ENCODE results near the gene APOC3. TPM values are rescaled to one million over a fixed set of nuclear protein-coding genes. Genes with fewer than 3 reads are reported as not detected.

APOC3 gene
- polyA plus RNA-seq, 1 donor (not counting 4 experiments of a cell fraction or from before 2014, with no cell fraction given) = not detected

DNA sequence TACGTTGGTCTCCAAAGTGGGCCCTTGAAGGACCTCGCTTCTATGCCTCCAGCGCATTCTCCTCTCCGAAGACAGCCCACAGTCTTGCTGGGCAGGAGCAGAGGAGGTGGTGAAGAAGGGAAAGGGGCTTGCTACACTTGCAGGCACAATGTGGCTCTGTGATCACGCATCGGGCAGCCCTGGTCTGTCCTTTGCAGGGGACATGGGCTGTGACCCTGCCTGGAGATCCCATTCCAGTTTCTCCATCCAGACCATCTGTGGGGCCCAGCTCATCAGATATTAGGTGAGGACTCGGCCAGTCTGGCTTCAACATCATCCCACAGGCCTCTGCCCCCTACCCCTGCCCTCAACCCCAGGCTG lies 6.9 kb downstream of the APOC3 start:
- Histone ChIP-seq H3K27ac (ENCODE audit: control insufficient read depth, insufficient read depth, low read length) (no peak overlapping the region), H3K4me3 (ENCODE audit: control insufficient read depth in 2 of 3, extremely low read depth in 1 of 3, insufficient read depth in 2 of 3, low read depth in 1 of 3, low read length in 3 of 3) (no peak overlapping the region), H3K9me3 (ENCODE audit: control insufficient read depth, low read depth, low read length) (no peaks in the 10 kb centered on the region), H3K27me3 (ENCODE audit: control insufficient read depth, extremely low read depth, insufficient read depth, low read length) (no peaks in the 10 kb centered on the region), H4K20me1 (ENCODE audit: control insufficient read depth, extremely low read depth, insufficient read depth, low read length) (no peaks in the 10 kb centered on the region), H3K4me1 (ENCODE audit: control insufficient read depth, extremely low read depth, insufficient read depth, low read length) (peaks cover 4% of the 10 kb centered on the region), H3K9ac (ENCODE audit: control insufficient read depth, extremely low read depth, insufficient read depth, low read length) (no peak overlapping the region), H3K79me2 (ENCODE audit: control insufficient read depth, insufficient read depth, low read length) (no peaks in the 10 kb centered on the region), H2AFZ (ENCODE audit: control insufficient read depth, low read length) (no peak overlapping the region), H3K9me1 (ENCODE audit: control insufficient read depth, extremely low read depth, insufficient read depth, low read length) (no peaks in the 10 kb centered on the region), H3K36me3 (ENCODE audit: control insufficient read depth in 2 of 2, extremely low read depth in 1 of 2, insufficient read depth in 2 of 2, low read length in 2 of 2) (no peaks in the 10 kb centered on the region), H3K4me2 (ENCODE audit: control insufficient read depth, extremely low read depth, insufficient read depth, low read depth, low read length) (no peak overlapping the region)
- TF ChIP-seq CTCF (optimal IDR thresholded peaks at IDR 0.05 in 1 of 3, IDR thresholded peaks at IDR 0.05 in 1 of 3, conservative IDR thresholded peaks at IDR 0.05 in 1 of 3; ENCODE audit: extremely low read depth in 1 of 3, insufficient read depth in 2 of 3, low read length in 3 of 3) (no peak), EZH2 (IDR thresholded peaks at IDR 0.05; ENCODE audit: low read length) (no peak)
- DNase-seq (ENCODE audit: low read depth, low spot score) (no peak), FAIRE-seq (no peak)
- dilution Hi-C loops (cut with MboI; ENCODE audit: extremely low pct_ligation_motif_present, low sequenced_read_pairs) = no loop called here

GRCh38 chr11:116837231-116838091 lies 7.8 kb downstream of the APOC3 start, which contains the start of gene APOA1:
Gene APOA1 (minus strand): TSS chr11:116837622. CDS start chr11:116837387, 235 bp downstream.
- no peak within 1 kb of the TSS for H3K4me2 ChIP-seq (ENCODE audit: control insufficient read depth, extremely low read depth, insufficient read depth, low read depth, low read length)
- FAIRE-seq (no peak), DNase-seq (ENCODE audit: low read depth, low spot score) (no peak)
- H3K79me2 ChIP-seq (ENCODE audit: control insufficient read depth, insufficient read depth, low read length) = no peaks in the 10 kb centered on the region
- TF ChIP-seq CTCF (optimal IDR thresholded peaks at IDR 0.05 in 1 of 3, IDR thresholded peaks at IDR 0.05 in 1 of 3, conservative IDR thresholded peaks at IDR 0.05 in 1 of 3; ENCODE audit: extremely low read depth in 1 of 3, insufficient read depth in 2 of 3, low read length in 3 of 3) = no peak
- TF ChIP-seq EZH2 (IDR thresholded peaks at IDR 0.05; ENCODE audit: low read length) = no peak
- no peak within 1 kb of the TSS for H3K4me3 ChIP-seq (ENCODE audit: control insufficient read depth in 2 of 3, extremely low read depth in 1 of 3, insufficient read depth in 2 of 3, low read depth in 1 of 3, low read length in 3 of 3)
- no peaks in the 10 kb centered on the region for H3K9me1 ChIP-seq (ENCODE audit: control insufficient read depth, extremely low read depth, insufficient read depth, low read length)
- no peaks in the 10 kb centered on the region for H3K27me3 ChIP-seq (ENCODE audit: control insufficient read depth, extremely low read depth, insufficient read depth, low read length)
- H3K27ac ChIP-seq (ENCODE audit: control insufficient read depth, insufficient read depth, low read length) = no peak within 1 kb of the TSS
- dilution Hi-C loops (cut with MboI; ENCODE audit: extremely low pct_ligation_motif_present, low sequenced_read_pairs) = no loop called here
- no peak within 1 kb of the TSS for H3K9ac ChIP-seq (ENCODE audit: control insufficient read depth, extremely low read depth, insufficient read depth, low read length)
- no peaks in the 10 kb centered on the region for H4K20me1 ChIP-seq (ENCODE audit: control insufficient read depth, extremely low read depth, insufficient read depth, low read length)
- peaks cover 4% of the 10 kb centered on the region for H3K4me1 ChIP-seq (ENCODE audit: control insufficient read depth, extremely low read depth, insufficient read depth, low read length)
- H2AFZ ChIP-seq (ENCODE audit: control insufficient read depth, low read length) = no peak within 1 kb of the TSS
- H3K36me3 ChIP-seq (ENCODE audit: control insufficient read depth in 2 of 2, extremely low read depth in 1 of 2, insufficient read depth in 2 of 2, low read length in 2 of 2) = no peaks in the 10 kb centered on the region
- H3K9me3 ChIP-seq (ENCODE audit: control insufficient read depth, low read depth, low read length) = no peaks in the 10 kb centered on the region

Data from keratinocyte (primary cell).